ENCODE results near the gene ATP5PO.

GRCh38 chr21:33883118-33883517 lies 32.5 kb downstream of the ATP5PO start:
- TF ChIP-seq CSRNP3 (CRISPR knock-in tag; IDR thresholded peaks at IDR 0.05) (no peak), ISL1 (CRISPR knock-in tag; IDR thresholded peaks at IDR 0.05) (no peak), RARB (CRISPR knock-in tag; IDR thresholded peaks at IDR 0.05) (no peak), ZNF70 (CRISPR knock-in tag; IDR thresholded peaks at IDR 0.05) (no peak)

All from SK-N-SH treated with all-trans-retinoic acid at 6 μM for 48 hours (cell line).